ENCODE measurements around the gene SEMA3G. TPM values are rescaled to one million over a fixed set of nuclear protein-coding genes. Genes with fewer than 3 reads are reported as not detected.

The SEMA3G gene
- total RNA-seq, 4 donors from 2014 or later = 0.34 to 9.8 (median 3.4) TPM

GRCh38 chr3:52490939-52491526, 46.1 kb upstream of the SEMA3G start:
- peaks cover 10 to 74% (median 44%) of the 10 kb centered on the region in 3 donors for H3K4me1 ChIP-seq
- TF ChIP-seq CTCF (IDR thresholded peaks at IDR 0.05) = no peak
- no peak for TF ChIP-seq POLR2A (IDR thresholded peaks at IDR 0.05)
- H3K4me3 ChIP-seq = no peak overlapping the region
- peak overlapping the region; percentile 47 to 81 (median 66) for H3K27ac ChIP-seq
- 74 to 96% methylated on average over 5 to 12 of the region's 23 CpGs for WGBS, 2 donors
- H3K9me3 ChIP-seq = no peaks in the 10 kb centered on the region
- H3K27me3 ChIP-seq = no peaks in the 10 kb centered on the region
- peaks cover 51 to 77% (median 66%) of the 10 kb centered on the region in 3 donors for H3K36me3 ChIP-seq
- intact Hi-C loops (cut with DNase I) = no loop called here
- DNase-seq = no peak

- Histone ChIP-seq H3K4me1 (peaks cover 10 to 74% (median 40%) of the 10 kb centered on the region in 3 donors), H3K36me3 (peaks cover 51 to 85% (median 66%) of the 10 kb centered on the region in 3 donors), H3K9me3 (no peaks in the 10 kb centered on the region), H3K27ac (peak overlapping the region in 3 of 4 donors; percentile 11 to 81 (median 72)), H3K4me3 (no peak overlapping the region), H3K27me3 (no peaks in the 10 kb centered on the region)
- no peak for TF ChIP-seq POLR2A (IDR thresholded peaks at IDR 0.05)
- TF ChIP-seq CTCF (IDR thresholded peaks at IDR 0.05) = no peak
- 88 to 90% methylated on average over 9 to 13 of the region's 22 CpGs for WGBS, 2 donors
- DNase-seq = no peak
- intact Hi-C loops (cut with DNase I) = no loop called here
These were observed 45.4 kb upstream of the SEMA3G start for GRCh38 chr3:52490035-52490938.

GRCh38 chr3:52489453-52489852, 44.5 kb upstream of the SEMA3G start:
- Histone ChIP-seq H3K4me1 (peaks cover 9 to 74% (median 41%) of the 10 kb centered on the region in 3 donors), H3K9me3 (no peaks in the 10 kb centered on the region), H3K27me3 (no peaks in the 10 kb centered on the region), H3K27ac (peak overlapping the region in 3 of 4 donors; percentile 11 to 81 (median 72)), H3K36me3 (peaks cover 51 to 91% (median 66%) of the 10 kb centered on the region in 3 donors), H3K4me3 (no peak overlapping the region)
- WGBS, 2 donors = 80 to 92% methylated on average over 1 to 5 of the region's 18 CpGs
- TF ChIP-seq CTCF (IDR thresholded peaks at IDR 0.05) = no peak
- no peak for TF ChIP-seq POLR2A (IDR thresholded peaks at IDR 0.05)
- DNase-seq = no peak
- intact Hi-C loops (cut with DNase I) = no loop called here

- TF ChIP-seq POLR2A (IDR thresholded peaks at IDR 0.05) (no peak), CTCF (IDR thresholded peaks at IDR 0.05) (no peak)
- H3K4me1 ChIP-seq = peaks cover 15 to 74% (median 39%) of the 10 kb centered on the region in 3 donors
- peaks cover 51 to 90% (median 66%) of the 10 kb centered on the region in 3 donors for H3K36me3 ChIP-seq
- 90 to 94% methylated on average over 2 to 3 of the region's 3 CpGs for WGBS, 2 donors
- H3K4me3 ChIP-seq = no peak overlapping the region
- intact Hi-C loops (cut with DNase I) = no loop called here
- no peaks in the 10 kb centered on the region for H3K9me3 ChIP-seq
- no peak for DNase-seq
- no peak overlapping the region for H3K27ac ChIP-seq
- no peaks in the 10 kb centered on the region for H3K27me3 ChIP-seq
These were observed 43.8 kb upstream of the SEMA3G start for GRCh38 chr3:52488746-52489145.
